Effector memory CD8-positive, alpha-beta T cell (primary cell): ENCODE data around the gene LRRC3.

Source experiments
- ATAC-seq: fragments of 150-1000 bp; cut with Tn5 transposase; replicated peaks from 2 replicates; pipeline ENCODE4 v1.10.0; 2021; ENCODE audit warnings: mild to moderate bottlenecking, moderate library complexity
- DNase-seq, 3 experiments: peaks; one replicate each; pipeline ENCODE4 v3.0.0; 2021
- H3K27ac Mint-ChIP-seq, 2 donors: one replicate each; pipeline ENCODE4 v1.8.0; 2022; ENCODE audit warnings: mild to moderate bottlenecking in 2 of 2, mixed read lengths in 2 of 2, moderate library complexity in 2 of 2
- H3K27me3 Mint-ChIP-seq, 2 donors: one replicate each; pipeline ENCODE4 v1.8.0; 2022; ENCODE audit warnings: mixed read lengths in 2 of 2
- H3K36me3 Mint-ChIP-seq: one replicate; pipeline ENCODE4 v1.8.0; 2022; ENCODE audit warnings: mild to moderate bottlenecking, moderate library complexity, mixed read lengths; ENCODE audit not compliant: insufficient read depth
- H3K4me1 Mint-ChIP-seq, 2 donors: one replicate each; pipeline ENCODE4 v1.8.0; 2022; ENCODE audit warnings: low read depth in 2 of 2, mixed read lengths in 2 of 2
- H3K4me3 Mint-ChIP-seq, 2 donors: one replicate each; pipeline ENCODE4 v1.8.0; 2022; ENCODE audit warnings: mild to moderate bottlenecking in 2 of 2, mixed read lengths in 2 of 2, moderate library complexity in 2 of 2
- H3K9me3 Mint-ChIP-seq, 2 donors: one replicate each; pipeline ENCODE4 v1.8.0; 2022; ENCODE audit warnings: mixed read lengths in 2 of 2

LRRC3 gene

GRCh38 chr21:44461464-44462001 is 6.2 kb downstream of the LRRC3 start:
- H3K4me3 Mint-ChIP-seq, result no peak overlapping the region
- no peak overlapping the region for H3K27ac Mint-ChIP-seq
- no peaks in the 10 kb centered on the region for H3K4me1 Mint-ChIP-seq
- ATAC-seq, result no peak
- H3K36me3 Mint-ChIP-seq, result peaks cover under 1% of the 10 kb centered on the region
- H3K27me3 Mint-ChIP-seq, result peaks cover 0 to 12% of the 10 kb centered on the region in 2 donors
- no peaks in the 10 kb centered on the region for H3K9me3 Mint-ChIP-seq
- no peak for DNase-seq

GRCh38 chr21:44462086-44462833 is 7.0 kb downstream of the LRRC3 start:
- Mint-ChIP-seq H3K27ac (no peak overlapping the region), H3K27me3 (peaks cover 0 to 19% of the 10 kb centered on the region in 2 donors), H3K4me1 (no peaks in the 10 kb centered on the region), H3K9me3 (no peaks in the 10 kb centered on the region), H3K36me3 (peaks cover 4% of the 10 kb centered on the region), H3K4me3 (no peak overlapping the region)
- ATAC-seq (no peak), DNase-seq (no peak)

GRCh38 chr21:44462834-44463200 is 7.5 kb downstream of the LRRC3 start:
- H3K9me3 Mint-ChIP-seq, result no peaks in the 10 kb centered on the region
- ATAC-seq (no peak), DNase-seq (no peak)
- H3K27me3 Mint-ChIP-seq, result peaks cover 0 to 19% of the 10 kb centered on the region in 2 donors
- H3K27ac Mint-ChIP-seq, result no peak overlapping the region
- peaks cover 4% of the 10 kb centered on the region for H3K36me3 Mint-ChIP-seq
- no peak overlapping the region for H3K4me3 Mint-ChIP-seq
- H3K4me1 Mint-ChIP-seq, result no peaks in the 10 kb centered on the region

DNA sequence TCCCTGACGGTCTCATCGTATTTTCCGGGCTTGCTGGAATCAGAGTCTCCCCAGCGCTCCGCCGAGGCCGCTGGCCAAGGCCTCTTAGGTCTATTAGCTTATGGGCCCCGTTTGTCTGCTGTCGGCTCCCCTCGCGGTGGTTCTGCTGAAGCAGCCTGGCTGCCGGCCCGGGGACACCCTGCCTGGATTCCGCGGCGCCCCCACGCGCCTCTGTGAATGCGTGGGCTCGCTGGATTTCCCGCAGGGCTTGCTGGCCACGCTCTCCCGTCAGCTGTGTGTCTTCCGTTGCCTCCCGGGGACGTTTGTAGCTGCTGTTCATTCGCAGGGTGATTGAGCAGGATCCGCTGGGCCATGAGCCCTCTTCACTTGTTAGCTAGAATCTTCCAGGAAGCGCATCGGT is 8.4 kb downstream of the LRRC3 start:
- H3K4me1 Mint-ChIP-seq, result no peaks in the 10 kb centered on the region
- no peak for ATAC-seq
- no peak overlapping the region for H3K27ac Mint-ChIP-seq
- no peaks in the 10 kb centered on the region for H3K9me3 Mint-ChIP-seq
- H3K36me3 Mint-ChIP-seq, result peaks cover 4% of the 10 kb centered on the region
- H3K27me3 Mint-ChIP-seq, result peaks cover 0 to 19% of the 10 kb centered on the region in 2 donors
- H3K4me3 Mint-ChIP-seq, result no peak overlapping the region
- no peak for DNase-seq

GRCh38 chr21:44464351-44464750 is 9.0 kb downstream of the LRRC3 start:
- no peak for ATAC-seq
- peaks cover 4% of the 10 kb centered on the region for H3K36me3 Mint-ChIP-seq
- peaks cover 0 to 19% of the 10 kb centered on the region in 2 donors for H3K27me3 Mint-ChIP-seq
- no peak overlapping the region for H3K4me3 Mint-ChIP-seq
- H3K9me3 Mint-ChIP-seq, result no peaks in the 10 kb centered on the region
- H3K27ac Mint-ChIP-seq, result no peak overlapping the region
- H3K4me1 Mint-ChIP-seq, result no peaks in the 10 kb centered on the region
- no peak for DNase-seq

- DNase-seq (no peak), ATAC-seq (no peak)
- Mint-ChIP-seq H3K4me3 (no peak overlapping the region), H3K27me3 (peaks cover 5 to 28% of the 10 kb centered on the region in 2 donors), H3K27ac (no peak overlapping the region), H3K36me3 (peaks cover 4% of the 10 kb centered on the region), H3K4me1 (no peaks in the 10 kb centered on the region), H3K9me3 (no peaks in the 10 kb centered on the region)
Observed at GRCh38 chr21:44466351-44466954, 11.1 kb downstream of the LRRC3 start.

DNA sequence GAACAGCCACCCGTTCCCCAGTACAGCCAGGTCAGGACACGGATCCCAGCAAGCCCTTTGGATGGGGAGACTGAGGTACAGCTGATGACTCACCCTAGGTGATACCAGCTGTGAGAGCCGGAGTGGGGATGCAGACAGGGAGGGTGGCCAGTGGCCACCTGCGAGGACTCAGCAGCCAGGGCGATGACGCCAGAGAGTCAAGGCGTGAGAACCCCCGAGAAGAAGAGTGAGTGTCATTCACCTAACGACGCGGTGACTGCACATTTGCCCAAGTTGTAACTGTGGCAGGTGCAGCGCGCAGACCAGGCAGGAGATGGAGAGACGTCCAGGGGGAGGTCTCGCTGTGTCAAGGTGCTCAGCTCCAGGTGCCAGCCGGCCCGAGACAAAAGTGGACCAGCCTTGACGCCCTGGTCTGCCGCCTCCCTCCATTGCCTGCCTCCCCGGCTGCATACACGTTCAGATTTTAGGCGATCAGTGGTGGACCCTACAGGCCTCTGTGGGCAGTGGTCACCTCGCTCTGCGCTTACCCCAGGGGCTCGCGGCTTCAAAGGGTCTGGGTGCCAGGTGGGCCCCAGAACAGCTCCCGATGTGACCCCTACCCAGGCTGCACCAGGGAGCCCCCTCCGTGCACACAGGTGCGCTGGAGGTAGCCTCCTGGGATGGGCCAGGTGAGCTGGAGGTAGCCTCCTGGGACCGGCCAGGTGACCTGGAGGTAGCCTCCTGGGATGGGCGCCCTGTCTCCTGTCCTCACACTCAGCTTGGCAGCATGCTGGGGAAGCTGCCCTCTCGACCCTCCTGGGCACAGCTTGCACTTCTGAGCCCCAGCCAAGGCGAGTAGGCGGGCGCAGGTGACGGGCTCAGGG is 11.9 kb downstream of the LRRC3 start:
- peaks cover 4% of the 10 kb centered on the region for H3K36me3 Mint-ChIP-seq
- no peak overlapping the region for H3K27ac Mint-ChIP-seq
- no peaks in the 10 kb centered on the region for H3K4me1 Mint-ChIP-seq
- no peaks in the 10 kb centered on the region for H3K9me3 Mint-ChIP-seq
- DNase-seq, result no peak
- no peak for ATAC-seq
- H3K4me3 Mint-ChIP-seq, result no peak overlapping the region
- peaks cover 5 to 28% of the 10 kb centered on the region in 2 donors for H3K27me3 Mint-ChIP-seq

- ATAC-seq (no peak), DNase-seq (no peak)
- no peaks in the 10 kb centered on the region for H3K9me3 Mint-ChIP-seq
- no peak overlapping the region for H3K4me3 Mint-ChIP-seq
- H3K27me3 Mint-ChIP-seq, result peaks cover 5 to 28% of the 10 kb centered on the region in 2 donors
- H3K27ac Mint-ChIP-seq, result no peak overlapping the region
- H3K36me3 Mint-ChIP-seq, result peaks cover 4% of the 10 kb centered on the region
- no peaks in the 10 kb centered on the region for H3K4me1 Mint-ChIP-seq
Observed at GRCh38 chr21:44467859-44468195, 12.5 kb downstream of the LRRC3 start.

GRCh38 chr21:44471341-44471740 is 16.0 kb downstream of the LRRC3 start:
- peaks cover 5 to 16% of the 10 kb centered on the region in 2 donors for H3K27me3 Mint-ChIP-seq
- H3K4me1 Mint-ChIP-seq, result no peaks in the 10 kb centered on the region
- no peaks in the 10 kb centered on the region for H3K9me3 Mint-ChIP-seq
- ATAC-seq (no peak), DNase-seq (no peak)
- peaks cover 4% of the 10 kb centered on the region for H3K36me3 Mint-ChIP-seq
- no peak overlapping the region for H3K27ac Mint-ChIP-seq
- H3K4me3 Mint-ChIP-seq, result no peak overlapping the region

GRCh38 chr21:44471996-44472395 is 16.7 kb downstream of the LRRC3 start:
- H3K27ac Mint-ChIP-seq, result no peak overlapping the region
- peaks cover 5 to 11% of the 10 kb centered on the region in 2 donors for H3K27me3 Mint-ChIP-seq
- ATAC-seq (no peak), DNase-seq (no peak)
- no peaks in the 10 kb centered on the region for H3K36me3 Mint-ChIP-seq
- H3K4me1 Mint-ChIP-seq, result no peaks in the 10 kb centered on the region
- no peak overlapping the region for H3K4me3 Mint-ChIP-seq
- no peaks in the 10 kb centered on the region for H3K9me3 Mint-ChIP-seq

DNA sequence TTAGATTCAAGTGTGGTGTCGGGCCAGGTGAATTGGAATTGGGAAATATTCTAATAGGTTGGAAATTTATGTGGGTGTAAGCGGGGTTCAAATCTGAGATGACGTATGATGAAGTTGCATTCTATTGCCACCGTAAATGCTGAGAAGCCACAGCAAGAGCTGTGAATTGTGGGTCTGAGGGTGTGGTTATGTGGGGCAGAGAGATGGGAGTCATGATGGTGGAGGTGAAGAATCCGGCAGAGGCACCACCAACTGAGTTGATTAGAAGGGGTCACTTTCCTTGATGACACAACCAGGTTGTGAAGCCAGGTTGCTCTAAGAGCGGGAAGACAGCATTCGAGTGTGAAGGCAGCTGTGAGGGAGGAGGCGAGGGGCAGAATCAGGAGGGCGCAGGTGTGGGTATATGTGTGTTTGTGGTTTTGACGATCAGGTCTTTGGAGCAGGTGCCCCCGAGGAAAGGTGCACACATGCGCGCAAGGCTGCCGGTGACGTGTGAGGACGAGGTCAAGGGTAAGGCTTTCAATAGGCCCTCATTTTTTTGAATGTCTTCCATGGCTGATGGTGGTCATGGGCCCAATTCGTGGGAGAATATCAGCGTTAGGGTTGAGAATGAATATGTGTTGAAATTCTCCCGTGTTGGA is 18.7 kb downstream of the LRRC3 start:
- DNase-seq (no peak), ATAC-seq (peak; percentile 56)
- no peak overlapping the region for H3K4me3 Mint-ChIP-seq
- H3K9me3 Mint-ChIP-seq, result no peaks in the 10 kb centered on the region
- no peak overlapping the region for H3K27ac Mint-ChIP-seq
- H3K4me1 Mint-ChIP-seq, result peaks cover 3% of the 10 kb centered on the region in 2 donors
- H3K27me3 Mint-ChIP-seq, result peaks cover 5 to 16% of the 10 kb centered on the region in 2 donors
- H3K36me3 Mint-ChIP-seq, result no peaks in the 10 kb centered on the region

- Mint-ChIP-seq H3K4me3 (no peak overlapping the region), H3K36me3 (no peaks in the 10 kb centered on the region), H3K4me1 (peaks cover 5 to 6% of the 10 kb centered on the region in 2 donors), H3K27me3 (peaks cover 0 to 13% of the 10 kb centered on the region in 2 donors), H3K9me3 (no peaks in the 10 kb centered on the region), H3K27ac (no peak overlapping the region)
- DNase-seq (no peak), ATAC-seq (no peak)
Observed at GRCh38 chr21:44475266-44475845, 20.0 kb downstream of the LRRC3 start.

DNA sequence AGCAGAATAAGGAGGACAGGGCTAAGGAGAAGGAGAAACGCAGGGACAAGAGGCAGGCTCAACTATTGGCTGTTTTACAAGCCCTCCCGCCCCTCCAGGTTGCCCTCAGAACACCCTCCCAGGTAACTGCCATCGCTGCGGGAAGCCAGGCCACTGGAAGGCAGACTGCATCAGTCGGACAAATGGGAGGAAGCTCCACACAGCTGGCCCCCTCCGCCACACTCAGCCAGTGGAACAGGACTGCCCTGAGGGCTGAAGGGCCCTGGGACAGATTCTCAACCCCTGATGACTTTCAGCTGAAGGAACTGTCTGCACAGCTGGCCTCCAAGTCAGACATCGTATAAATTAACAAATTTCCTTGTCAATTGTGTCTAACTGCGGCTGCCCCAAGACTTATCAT is 21.8 kb downstream of the LRRC3 start:
- ATAC-seq (no peak), DNase-seq (no peak)
- Mint-ChIP-seq H3K4me3 (no peak overlapping the region), H3K4me1 (peaks cover 5 to 6% of the 10 kb centered on the region in 2 donors), H3K36me3 (no peaks in the 10 kb centered on the region), H3K9me3 (no peaks in the 10 kb centered on the region), H3K27ac (no peak overlapping the region), H3K27me3 (peaks cover 3 to 12% of the 10 kb centered on the region in 2 donors)
